Measurements from ENCODE around the gene ABLIM2. TPM values are rescaled to one million over a fixed set of nuclear protein-coding genes. Genes with fewer than 3 reads are reported as not detected.

ABLIM2 gene
- total and polyA plus RNA-seq, 2 experiments from 2014 or later = 1.5 to 4.3 TPM

GRCh38 chr4:7947927-7948326, 210.7 kb downstream of the ABLIM2 start:
- Histone ChIP-seq H3K36me3 (ENCODE audit: insufficient read depth) (no peaks in the 10 kb centered on the region), H3K27ac (ENCODE audit: low read depth) (no peak overlapping the region), H3K4me3 (no peak overlapping the region), H4K20me1 (replicated peaks; ENCODE audit: insufficient read depth) (no peaks in the 10 kb centered on the region), H3K27me3 (ENCODE audit: insufficient read depth) (no peaks in the 10 kb centered on the region), H3K4me2 (no peak overlapping the region), H3K79me2 (replicated peaks; ENCODE audit: insufficient read depth) (no peaks in the 10 kb centered on the region), H3F3A (replicated peaks; ENCODE audit: low read depth) (no peaks in the 10 kb centered on the region), H3K4me1 (ENCODE audit: insufficient read depth) (no peaks in the 10 kb centered on the region), H2AFZ (no peak overlapping the region), H3K9me2 (ENCODE audit: insufficient read depth) (no peaks in the 10 kb centered on the region)
- H3K27me3 Mint-ChIP-seq (ENCODE audit: insufficient read depth, low read depth, poor library complexity) = peaks cover 9% of the 10 kb centered on the region
- DNase-seq (ENCODE audit: low spot score) (no peak), ATAC-seq (no peak)
- no peak for TF ChIP-seq ZNF331 (CRISPR knock-in tag; IDR thresholded peaks at IDR 0.05; ENCODE audit: low read depth)
- no peak for TF ChIP-seq STAT1 (IDR thresholded peaks at IDR 0.05; ENCODE audit: unreplicated experiment)
- no peak for TF ChIP-seq ETS1 (IDR thresholded peaks at IDR 0.05)
- TF ChIP-seq REST (IDR thresholded peaks at IDR 0.05; ENCODE audit: unreplicated experiment) = no peak
- TF ChIP-seq EZH2 (IDR thresholded peaks at IDR 0.05; ENCODE audit: low read depth, unreplicated experiment) = no peak
- TF ChIP-seq CTCF (conservative IDR thresholded peaks at IDR 0.05; ENCODE audit: low read depth in 2 of 2) = no peak
- no peak for TF ChIP-seq CREB1 (CRISPR knock-in tag; IDR thresholded peaks at IDR 0.05; ENCODE audit: low read depth)
- TF ChIP-seq JUNB (IDR thresholded peaks at IDR 0.05; ENCODE audit: unreplicated experiment) = no peak
- no peak for TF ChIP-seq NANOG (IDR thresholded peaks at IDR 0.05; ENCODE audit: borderline replicate concordance)
- TF ChIP-seq ZNF114 (CRISPR knock-in tag; IDR thresholded peaks at IDR 0.05) = no peak
- TF ChIP-seq EZH2phosphoT487 (IDR thresholded peaks at IDR 0.05; ENCODE audit: unreplicated experiment) = no peak
- no peak for TF ChIP-seq POLR2AphosphoS5 (IDR thresholded peaks at IDR 0.05; ENCODE audit: low read depth)
- TF ChIP-seq ZNF462 (CRISPR knock-in tag; IDR thresholded peaks at IDR 0.05) = no peak
- no peaks in the 10 kb centered on the region for H3K36me3 Mint-ChIP-seq (ENCODE audit: low read depth)
- no peak overlapping the region for H3K4me3 Mint-ChIP-seq
- peaks cover 2% of the 10 kb centered on the region; the same call in 1 of the 3 replicates for H3K9me3 Mint-ChIP-seq
- peaks cover 4% of the 10 kb centered on the region; the same call in 2 of the 3 replicates for H3K4me1 Mint-ChIP-seq
- no peak overlapping the region for H3K27ac Mint-ChIP-seq
